Keratinocyte (primary cell): Measurements from ENCODE around the gene CLCA1. TPM values are rescaled to one million over a fixed set of nuclear protein-coding genes. Genes with fewer than 3 reads are reported as not detected.

Experiments
- DNase-seq: peaks from one replicate; pipeline ENCODE4 v3.0.0-alpha.2; 2011; ENCODE audit warnings: low read depth, missing footprints, low spot score
- FAIRE-seq: peaks from 2 replicates; lab custom pipeline; 2011; peaks lifted over from hg19 to GRCh38; lab: Jason Lieb, UNC
- H2AFZ ChIP-seq: 2 replicates; pipeline ENCODE4 v1.6.0; 2012; ENCODE audit warnings: low read length, control low read depth, inconsistent platforms; ENCODE audit not compliant: control insufficient read depth
- H3K27ac ChIP-seq: 2 replicates; pipeline ENCODE4 v1.5.1; 2011; ENCODE audit warnings: low read length; ENCODE audit not compliant: control insufficient read depth, insufficient read depth
- H3K27me3 ChIP-seq: 3 replicates; pipeline ENCODE4 v1.6.0; 2011; ENCODE audit warnings: low read length; ENCODE audit not compliant: control insufficient read depth, insufficient read depth; ENCODE audit errors: extremely low read depth
- H3K36me3 ChIP-seq, 2 experiments: 2 replicates in 1 of 2; 3 replicates in 1 of 2; pipeline ENCODE4 v1.5.1; 2011; ENCODE audit warnings: low read length in 2 of 2, mild to moderate bottlenecking in 1 of 2; ENCODE audit not compliant: control insufficient read depth in 2 of 2, insufficient read depth in 2 of 2; ENCODE audit errors: extremely low read depth in 1 of 2
- H3K4me1 ChIP-seq: 3 replicates; pipeline ENCODE4 v1.5.1; 2011; ENCODE audit warnings: low read length; ENCODE audit not compliant: control insufficient read depth, insufficient read depth; ENCODE audit errors: extremely low read depth
- H3K4me2 ChIP-seq: 3 replicates; pipeline ENCODE4 v1.6.0; 2011; ENCODE audit warnings: low read depth, low read length; ENCODE audit not compliant: control insufficient read depth, insufficient read depth; ENCODE audit errors: extremely low read depth
- H3K4me3 ChIP-seq, 3 experiments: fragments of 200-600 bp in 1 of 3; sonication (generic) in 1 of 3; 2 replicates in 2 of 3; 3 replicates in 1 of 3; pipeline ENCODE4 v1.5.1; 2011 to 2016; ENCODE audit warnings: low read length in 3 of 3, mild to moderate bottlenecking in 3 of 3, control low read depth in 2 of 3, inconsistent platforms in 1 of 3, low read depth in 1 of 3, mixed read lengths in 1 of 3, mixed run types in 1 of 3, moderate library complexity in 1 of 3; ENCODE audit not compliant: control insufficient read depth in 2 of 3, insufficient read depth in 2 of 3; ENCODE audit errors: extremely low read depth in 1 of 3
- H3K79me2 ChIP-seq: 2 replicates; pipeline ENCODE4 v1.6.0; 2012; ENCODE audit warnings: low read length; ENCODE audit not compliant: control insufficient read depth, insufficient read depth
- H3K9ac ChIP-seq: 3 replicates; pipeline ENCODE4 v1.6.0; 2011; ENCODE audit warnings: low read length; ENCODE audit not compliant: control insufficient read depth, insufficient read depth; ENCODE audit errors: extremely low read depth
- H3K9me1 ChIP-seq: 3 replicates; pipeline ENCODE4 v1.6.0; 2011; ENCODE audit warnings: low read length; ENCODE audit not compliant: control insufficient read depth, insufficient read depth; ENCODE audit errors: extremely low read depth
- H3K9me3 ChIP-seq: 2 replicates; pipeline ENCODE4 v1.5.1; 2012; ENCODE audit warnings: low read depth, low read length; ENCODE audit not compliant: control insufficient read depth
- H4K20me1 ChIP-seq: 3 replicates; pipeline ENCODE4 v1.6.0; 2011; ENCODE audit warnings: low read length; ENCODE audit not compliant: control insufficient read depth, insufficient read depth; ENCODE audit errors: extremely low read depth
- EZH2 ChIP-seq: IDR thresholded peaks from one replicate; pipeline ENCODE4 v1.6.1; 2012; ENCODE audit warnings: inconsistent platforms, mild to moderate bottlenecking, low read length, moderate library complexity
- dilution Hi-C: fragments of 300-500 bp; cut with MboI; formaldehyde crosslinking; loops from one replicate; pipeline ENCODE4 v1.7.0; 2020; ENCODE audit warnings: low sequenced_read_pairs; ENCODE audit not compliant: extremely low pct_ligation_motif_present
- polyA plus RNA-seq, 5 experiments: library from polyadenylated mRNA; depleted of rRNA in 3 of 5; stranded (reverse) in 3 of 5; stranded (forward) in 1 of 5; unstranded in 1 of 5; fragments of >200 nt; gene quantifications; 1 replicate in 1 of 5; 2 replicates in 3 of 5; 3 replicates in 1 of 5; pipeline versions ENCODE4 v1.2.1 to v1.2.3, GENCODE V29; 2011 to 2012; ENCODE audit warnings: missing spikeins in 2 of 5, low read depth in 1 of 5, low replicate concordance in 1 of 5
- TF ChIP-seq, protein P1 (sequence below), 3 experiments: IDR thresholded peaks in 1 of 3; conservative IDR thresholded peaks in 1 of 3; optimal IDR thresholded peaks in 1 of 3; 2 replicates in 2 of 3; 3 replicates in 1 of 3; pipeline versions ENCODE3 to v1.5.1; 2011; ENCODE audit warnings: low read length in 3 of 3, mild to moderate bottlenecking in 3 of 3, moderate library complexity in 2 of 3, control low read depth in 1 of 3, inconsistent platforms in 1 of 3; ENCODE audit not compliant: insufficient read depth in 2 of 3; ENCODE audit errors: extremely low read depth in 1 of 3

Gene CLCA1
- polyA plus RNA-seq, 1 donor (not counting 4 experiments of a cell fraction or from before 2014, with no cell fraction given), result 0.04 TPM

- FAIRE-seq, result no peak
- Histone ChIP-seq H3K9me1 (no peaks in the 10 kb centered on the region), H3K36me3 (no peaks in the 10 kb centered on the region), H3K27me3 (no peaks in the 10 kb centered on the region), H3K9ac (no peak overlapping the region), H3K9me3 (no peaks in the 10 kb centered on the region), H2AFZ (no peak overlapping the region), H3K27ac (no peak overlapping the region), H4K20me1 (no peaks in the 10 kb centered on the region), H3K4me1 (no peaks in the 10 kb centered on the region), H3K4me2 (no peak overlapping the region), H3K4me3 (no peak overlapping the region), H3K79me2 (no peaks in the 10 kb centered on the region)
- dilution Hi-C loops, result no loop called here
- TF ChIP-seq, protein P1, sequence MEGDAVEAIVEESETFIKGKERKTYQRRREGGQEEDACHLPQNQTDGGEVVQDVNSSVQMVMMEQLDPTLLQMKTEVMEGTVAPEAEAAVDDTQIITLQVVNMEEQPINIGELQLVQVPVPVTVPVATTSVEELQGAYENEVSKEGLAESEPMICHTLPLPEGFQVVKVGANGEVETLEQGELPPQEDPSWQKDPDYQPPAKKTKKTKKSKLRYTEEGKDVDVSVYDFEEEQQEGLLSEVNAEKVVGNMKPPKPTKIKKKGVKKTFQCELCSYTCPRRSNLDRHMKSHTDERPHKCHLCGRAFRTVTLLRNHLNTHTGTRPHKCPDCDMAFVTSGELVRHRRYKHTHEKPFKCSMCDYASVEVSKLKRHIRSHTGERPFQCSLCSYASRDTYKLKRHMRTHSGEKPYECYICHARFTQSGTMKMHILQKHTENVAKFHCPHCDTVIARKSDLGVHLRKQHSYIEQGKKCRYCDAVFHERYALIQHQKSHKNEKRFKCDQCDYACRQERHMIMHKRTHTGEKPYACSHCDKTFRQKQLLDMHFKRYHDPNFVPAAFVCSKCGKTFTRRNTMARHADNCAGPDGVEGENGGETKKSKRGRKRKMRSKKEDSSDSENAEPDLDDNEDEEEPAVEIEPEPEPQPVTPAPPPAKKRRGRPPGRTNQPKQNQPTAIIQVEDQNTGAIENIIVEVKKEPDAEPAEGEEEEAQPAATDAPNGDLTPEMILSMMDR (optimal IDR thresholded peaks at IDR 0.05 in 1 of 3, IDR thresholded peaks at IDR 0.05 in 1 of 3, conservative IDR thresholded peaks at IDR 0.05 in 1 of 3; ENCODE audit: extremely low read depth in 1 of 3, insufficient read depth in 2 of 3, low read length in 3 of 3), result no peak
- peak; percentile 17 for DNase-seq
Measured at GRCh38 chr1:86487131-86487810, 18.5 kb downstream of the CLCA1 start.

- Histone ChIP-seq H3K27me3 (no peaks in the 10 kb centered on the region), H3K4me1 (no peaks in the 10 kb centered on the region), H3K4me2 (no peak overlapping the region), H2AFZ (no peak overlapping the region), H3K27ac (no peak overlapping the region), H3K9me1 (no peaks in the 10 kb centered on the region), H3K9ac (no peak overlapping the region), H3K79me2 (no peaks in the 10 kb centered on the region), H3K4me3 (no peak overlapping the region), H4K20me1 (no peaks in the 10 kb centered on the region), H3K36me3 (no peaks in the 10 kb centered on the region), H3K9me3 (no peaks in the 10 kb centered on the region)
- dilution Hi-C loops, result no loop called here
- DNase-seq, result no peak
- no peak for FAIRE-seq
- no peak for TF ChIP-seq EZH2
- TF ChIP-seq, protein P1 (optimal IDR thresholded peaks at IDR 0.05 in 1 of 3, IDR thresholded peaks at IDR 0.05 in 1 of 3, conservative IDR thresholded peaks at IDR 0.05 in 1 of 3; ENCODE audit: extremely low read depth in 1 of 3, insufficient read depth in 2 of 3, low read length in 3 of 3), result no peak
Measured at GRCh38 chr1:86487811-86488141, 19.0 kb downstream of the CLCA1 start.
